Kidney epithelial cell (primary cell): ENCODE results near the gene COL8A1. TPM values are rescaled to one million over a fixed set of nuclear protein-coding genes. Genes with fewer than 3 reads are reported as not detected.

ENCODE experiments used
- DNase-seq: peaks from one replicate; pipeline ENCODE4 v3.0.0-alpha.2; 2010; ENCODE audit warnings: low read depth
- H3K27me3 ChIP-seq: 2 replicates; pipeline ENCODE4 v1.6.0; 2011; ENCODE audit warnings: low read length; ENCODE audit not compliant: control insufficient read depth, insufficient read depth
- H3K36me3 ChIP-seq: 2 replicates; pipeline ENCODE4 v1.5.1; 2011; ENCODE audit warnings: low read length; ENCODE audit not compliant: control insufficient read depth, insufficient read depth
- H3K4me3 ChIP-seq: 2 replicates; pipeline ENCODE4 v1.5.1; 2011; ENCODE audit warnings: low read depth, mild to moderate bottlenecking, control low read depth, low read length
- CTCF ChIP-seq: IDR thresholded peaks from 2 replicates; pipeline ENCODE4 v1.5.1; 2011; ENCODE audit warnings: mild to moderate bottlenecking, moderate library complexity, low read length, control low read depth, inconsistent platforms; ENCODE audit not compliant: insufficient read depth, poor library complexity, severe bottlenecking
- total RNA-seq: library from RNA; depleted of rRNA; stranded (reverse); fragments of >200 nt; gene quantifications from 2 replicates; pipeline ENCODE4 v1.2.3, GENCODE V29; 2015

The COL8A1 gene
- total RNA-seq, 1 donor from 2014 or later, result 24.4 TPM

- Histone ChIP-seq H3K4me3 (no peak overlapping the region), H3K36me3 (no peaks in the 10 kb centered on the region), H3K27me3 (no peaks in the 10 kb centered on the region)
- DNase-seq, result no peak
- no peak for TF ChIP-seq CTCF
Measured at GRCh38 chr3:99614768-99615167, 23.6 kb upstream of the COL8A1 start.

DNA sequence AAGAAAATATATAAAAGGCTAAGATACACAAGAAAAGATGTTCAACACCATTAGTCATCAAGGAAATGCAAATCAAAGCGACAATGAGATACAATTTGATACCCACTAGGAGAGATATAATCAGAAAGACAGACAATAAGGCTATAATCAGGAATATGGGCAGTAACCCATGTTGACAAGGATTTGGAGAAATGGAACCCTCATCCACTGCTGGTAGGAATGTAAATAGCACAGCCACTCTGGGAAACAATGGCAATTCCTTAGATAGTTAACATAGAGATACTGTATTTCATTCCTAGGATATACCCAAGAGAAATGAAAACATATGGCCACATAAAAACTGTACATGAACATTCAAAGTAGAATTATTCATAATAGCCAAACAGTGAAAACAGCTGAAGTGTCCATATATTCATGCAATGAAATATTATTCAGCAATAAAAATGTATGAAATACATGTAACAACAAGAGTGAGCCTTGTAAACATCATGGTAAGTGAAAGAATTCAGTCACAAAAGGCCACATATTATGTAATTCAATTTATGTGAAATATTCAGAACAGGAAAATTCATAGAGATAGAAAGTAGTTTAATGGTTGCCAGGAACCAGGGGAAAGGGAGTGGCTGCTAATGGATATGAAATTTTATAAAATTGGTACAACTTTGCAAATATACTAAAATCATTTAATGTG, 18.2 kb upstream of the COL8A1 start:
- DNase-seq, result no peak
- Histone ChIP-seq H3K4me3 (no peak overlapping the region), H3K27me3 (no peaks in the 10 kb centered on the region), H3K36me3 (no peaks in the 10 kb centered on the region)
- TF ChIP-seq CTCF, result no peak

DNA sequence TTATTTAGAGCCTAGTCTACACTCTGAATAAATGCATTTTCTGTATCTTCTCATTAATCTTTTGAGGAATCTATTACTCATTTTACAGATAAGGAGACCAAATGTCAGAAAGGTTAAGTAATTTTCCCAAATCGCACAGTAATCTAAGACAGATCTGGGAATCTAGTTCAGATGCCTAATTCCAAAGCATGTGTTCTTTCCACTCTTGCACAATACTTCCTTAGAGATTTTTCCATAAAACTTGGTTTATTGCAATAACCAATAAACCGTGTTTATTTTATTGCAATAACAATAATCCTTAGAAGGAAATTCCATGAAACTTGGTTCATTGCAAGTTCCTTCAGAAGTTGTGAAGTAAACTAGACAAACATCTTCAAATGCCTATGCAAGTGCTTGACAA, 17.4 kb upstream of the COL8A1 start:
- Histone ChIP-seq H3K4me3 (no peak overlapping the region), H3K27me3 (no peaks in the 10 kb centered on the region), H3K36me3 (no peaks in the 10 kb centered on the region)
- TF ChIP-seq CTCF, result no peak
- DNase-seq, result no peak

DNA sequence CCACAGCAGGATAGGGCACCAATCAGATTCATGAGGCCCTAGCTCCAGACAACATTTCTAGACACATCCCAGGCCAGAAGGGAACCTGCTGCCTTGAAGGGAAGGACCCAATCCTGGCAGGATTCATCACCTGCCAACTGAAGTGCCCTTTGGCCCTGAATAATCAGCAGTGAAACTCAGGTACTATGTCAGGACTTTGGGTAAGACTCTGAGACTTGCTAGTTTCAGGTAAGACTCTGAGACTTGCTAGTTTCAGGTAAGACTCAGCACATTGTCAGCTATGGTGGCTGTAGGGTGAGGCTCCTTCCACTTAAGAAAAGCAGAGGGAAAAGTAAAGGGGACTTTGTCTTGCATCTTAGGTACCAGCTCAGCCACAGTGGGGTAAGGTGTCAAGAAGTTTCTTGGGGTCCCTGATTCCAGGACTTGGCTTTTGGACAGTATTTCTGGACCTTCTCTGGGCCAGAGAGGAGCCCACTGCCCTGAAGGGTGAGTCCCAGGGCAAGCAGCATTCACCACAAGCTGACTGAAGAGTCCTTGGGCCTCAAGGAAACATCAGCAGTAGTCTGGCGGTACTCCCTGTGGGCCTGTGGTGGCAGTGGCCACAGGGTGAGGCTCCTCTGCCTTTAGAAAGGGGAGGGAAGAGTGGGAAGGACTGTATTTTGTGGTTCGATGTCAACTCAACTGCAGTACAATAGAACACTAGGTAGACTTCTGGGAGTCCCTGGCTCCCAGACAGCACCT, 13.7 kb upstream of the COL8A1 start:
- Histone ChIP-seq H3K4me3 (no peak overlapping the region), H3K27me3 (no peaks in the 10 kb centered on the region), H3K36me3 (no peaks in the 10 kb centered on the region)
- DNase-seq, result no peak
- no peak for TF ChIP-seq CTCF

- H3K36me3 ChIP-seq, result no peaks in the 10 kb centered on the region
- no peak for DNase-seq
- H3K4me3 ChIP-seq, result no peak overlapping the region
- no peaks in the 10 kb centered on the region for H3K27me3 ChIP-seq
- no peak for TF ChIP-seq CTCF
Measured at GRCh38 chr3:99625237-99625622, 13.2 kb upstream of the COL8A1 start.
